GM18873 (cell line): ENCODE measurements around the gene GPX2.

ENCODE experiments used
- ATAC-seq: cut with Tn5 transposase; IDR thresholded peaks from one replicate; pipeline ENCODE4 v1.9.1; 2021; ENCODE audit warnings: mild to moderate bottlenecking, moderate library complexity, moderate number of reproducible peaks; ENCODE audit not compliant: unreplicated experiment, low FRiP score

GPX2 gene

DNA sequence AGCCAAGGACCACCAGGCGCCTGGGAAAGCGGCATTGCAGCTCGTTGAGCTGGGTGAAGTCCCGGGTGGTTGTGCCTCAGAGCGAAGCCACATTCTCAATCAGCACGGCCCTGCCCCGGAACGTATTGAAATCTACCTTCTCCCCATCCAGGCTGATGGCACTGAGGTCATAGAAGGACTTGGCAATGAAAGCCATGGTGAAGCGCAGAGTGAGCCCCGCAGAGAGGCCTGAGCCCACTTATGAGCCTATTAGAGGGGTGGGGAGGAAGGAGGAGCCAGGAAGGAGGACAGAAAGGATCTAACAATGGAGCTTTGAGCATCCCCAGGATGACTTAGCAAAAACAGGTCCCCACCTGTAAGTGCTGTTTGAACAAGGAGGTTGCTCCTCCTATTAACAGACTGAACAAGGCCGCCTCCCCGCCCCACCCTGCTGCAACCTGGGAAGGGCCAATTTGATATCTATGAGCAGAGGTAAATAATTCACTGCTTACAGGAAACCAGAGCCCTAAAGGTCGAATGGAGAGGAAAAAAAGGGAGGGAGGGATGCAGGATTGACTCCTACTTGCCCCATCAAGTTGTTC lies at the start of gene GPX2:
Gene GPX2, minus strand, starts transcription at position 215 of the 581 bp plus-strand sequence. Its CDS starts 19 bp downstream, at position 196.
- no peak for ATAC-seq

DNA sequence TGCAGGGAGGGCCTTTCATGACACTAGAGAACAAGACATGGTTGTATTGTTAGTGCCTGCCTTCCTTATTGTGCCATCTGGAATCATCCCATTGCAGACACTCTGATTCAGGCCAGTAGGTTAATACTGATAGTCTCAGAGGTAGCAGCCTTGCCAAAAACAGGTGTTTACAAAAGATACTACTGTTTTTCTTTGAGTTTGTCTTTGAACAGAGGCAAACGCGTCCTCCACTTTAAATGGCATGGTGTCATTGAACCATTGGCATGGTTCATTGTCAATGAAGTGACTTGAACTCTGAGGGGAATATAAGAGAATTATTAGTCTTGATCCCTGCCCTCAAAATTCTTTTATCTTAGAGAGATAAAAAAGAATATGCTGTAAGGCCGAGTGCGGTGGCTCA lies 48.4 kb upstream of the GPX2 start:
- no peak for ATAC-seq

- ATAC-seq = no peak
These were observed 47.8 kb upstream of the GPX2 start for GRCh38 chr14:64990296-64990695.

- ATAC-seq = no peak
These were observed 44.9 kb upstream of the GPX2 start for GRCh38 chr14:64987438-64987767.

DNA sequence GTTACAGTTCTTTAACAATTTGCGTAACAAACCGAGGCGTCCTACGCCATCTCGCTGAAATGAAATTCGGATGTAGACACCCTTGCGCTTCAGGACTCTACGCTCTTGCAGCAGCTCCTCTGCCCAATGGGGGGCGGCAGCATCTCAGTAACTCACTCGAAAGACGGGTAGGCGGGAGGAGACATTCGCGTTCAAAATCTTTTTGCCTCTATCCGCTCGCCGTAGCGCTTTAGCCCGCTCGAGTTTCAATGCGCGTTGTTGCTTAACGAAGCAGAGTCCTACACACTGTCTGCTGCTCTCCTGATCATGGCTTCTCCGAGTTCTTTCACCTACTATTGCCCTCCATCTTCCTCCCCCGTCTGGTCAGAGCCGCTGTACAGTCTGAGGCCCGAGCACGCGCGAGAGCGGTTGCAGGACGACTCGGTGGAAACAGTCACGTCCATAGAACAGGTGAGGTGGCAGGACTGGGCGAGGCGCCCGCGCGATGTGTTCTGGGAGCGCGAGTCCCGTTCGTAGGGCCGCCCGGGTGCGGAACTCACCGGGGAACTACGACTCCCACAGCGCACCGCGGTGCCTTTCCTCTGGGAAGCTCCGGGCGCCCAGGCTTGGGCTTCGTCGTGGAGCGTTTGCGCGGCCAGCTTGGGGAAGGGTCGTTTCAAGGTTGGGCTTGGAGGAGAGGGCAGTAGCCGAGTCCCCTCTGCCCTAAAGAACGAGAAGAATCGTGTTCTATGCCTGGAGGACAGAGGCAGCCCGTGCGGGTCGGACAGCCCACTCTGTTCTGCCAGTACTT lies 44.3 kb upstream of the GPX2 start, which contains the start of gene FNTB:
Gene FNTB, plus strand, starts transcription at position 248 of the 790 bp plus-strand sequence. Its CDS starts 59 bp downstream, at position 307.
- ATAC-seq = peak; percentile 79

DNA sequence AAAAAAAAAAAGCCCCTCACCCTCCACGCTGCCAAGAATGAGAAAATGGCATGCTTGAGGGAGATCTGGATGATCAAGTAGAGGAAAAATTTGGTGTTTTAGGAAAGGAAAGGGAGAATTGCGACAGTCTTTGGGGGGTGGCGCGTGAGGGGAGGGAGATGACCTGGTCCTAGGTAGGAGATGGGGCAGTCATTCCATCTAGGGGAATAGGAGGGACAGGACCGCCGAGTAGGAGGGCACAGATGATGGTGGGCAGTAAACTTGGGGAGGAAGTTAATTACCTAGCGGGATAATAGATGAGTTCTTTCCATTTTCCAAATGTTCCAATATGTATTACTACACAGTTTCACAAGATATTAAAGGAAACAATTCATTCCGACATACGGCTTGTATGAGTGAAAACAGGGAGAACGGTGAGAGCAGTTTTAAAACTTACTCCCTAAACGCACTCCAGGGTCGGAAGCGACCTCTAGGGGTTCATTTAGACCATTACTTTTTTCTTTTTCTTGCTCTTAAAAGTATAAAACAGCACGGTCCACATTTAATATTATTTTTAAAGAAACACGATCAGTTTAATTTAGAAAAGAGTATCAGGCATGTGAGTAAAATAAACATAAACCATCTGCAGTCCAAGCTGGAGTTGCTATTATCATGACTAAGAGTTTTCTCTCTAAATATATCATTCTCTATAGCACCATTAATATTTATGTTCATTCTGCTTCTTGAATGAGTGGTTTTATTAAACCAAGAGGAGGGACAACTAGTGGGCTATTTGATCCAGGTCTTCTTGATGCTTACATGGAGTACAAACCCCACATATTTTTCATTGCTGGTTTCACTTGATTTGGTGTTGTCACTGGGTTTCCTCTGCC lies 41.1 kb upstream of the GPX2 start:
- ATAC-seq = no peak

DNA sequence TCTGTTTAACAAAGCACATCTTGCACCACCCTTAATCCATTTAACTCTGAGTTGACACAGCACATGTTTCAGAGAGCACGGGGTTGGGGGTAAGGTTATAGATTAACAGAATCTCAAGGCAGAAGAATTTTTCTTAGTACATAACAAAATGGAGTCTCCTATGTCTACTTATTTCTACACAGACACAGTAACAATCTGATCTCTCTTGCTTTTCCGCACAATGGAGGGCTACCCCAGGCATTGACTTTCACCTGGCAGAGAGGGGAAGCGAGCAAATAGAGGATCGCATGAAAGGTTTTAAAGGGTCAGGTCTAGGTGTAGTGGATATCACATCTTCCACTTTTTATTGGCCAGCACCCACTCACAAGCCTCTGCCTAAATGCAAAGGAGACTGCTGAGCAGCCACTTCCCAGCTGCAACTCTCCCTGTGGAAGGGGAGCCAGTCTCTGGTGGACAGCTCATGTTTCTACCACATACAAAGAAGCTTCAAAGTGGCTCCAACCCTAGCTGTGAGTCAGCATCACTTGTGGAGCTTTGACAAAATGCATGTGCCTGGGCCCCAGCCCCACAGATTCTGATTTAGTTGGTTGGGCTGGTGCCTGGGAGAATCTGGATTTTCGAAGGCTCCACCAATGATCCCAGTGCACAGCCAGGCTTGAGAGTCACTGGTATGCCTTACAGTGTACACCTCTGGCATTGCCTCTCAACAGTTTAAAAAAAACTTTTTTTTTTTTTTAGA lies 37.0 kb upstream of the GPX2 start:
- ATAC-seq = no peak

- no peak for ATAC-seq
These were observed 32.0 kb upstream of the GPX2 start for GRCh38 chr14:64974563-64974962.

- ATAC-seq = no peak
These were observed 31.3 kb upstream of the GPX2 start for GRCh38 chr14:64973826-64974225.

DNA sequence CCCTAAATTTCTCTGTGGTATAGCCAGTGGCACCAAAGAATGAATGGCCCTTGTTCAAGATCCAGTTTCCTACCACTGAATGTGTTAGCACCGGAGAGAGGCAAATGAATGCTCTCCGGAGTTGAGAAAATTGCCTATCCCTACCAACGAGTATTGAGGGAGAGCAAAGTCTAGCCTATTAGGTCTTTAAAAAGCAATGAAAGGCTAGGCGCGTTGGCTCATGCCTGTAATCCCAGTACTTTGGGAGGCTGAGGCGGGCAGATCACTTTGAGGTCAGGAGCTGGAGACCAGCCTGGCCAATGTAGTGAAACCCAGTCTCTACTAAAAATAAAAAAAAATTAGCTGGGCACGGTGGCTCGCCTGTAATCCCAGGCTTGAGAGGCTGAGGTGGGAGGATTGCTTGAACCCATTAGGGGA lies 30.5 kb upstream of the GPX2 start:
- no peak for ATAC-seq

DNA sequence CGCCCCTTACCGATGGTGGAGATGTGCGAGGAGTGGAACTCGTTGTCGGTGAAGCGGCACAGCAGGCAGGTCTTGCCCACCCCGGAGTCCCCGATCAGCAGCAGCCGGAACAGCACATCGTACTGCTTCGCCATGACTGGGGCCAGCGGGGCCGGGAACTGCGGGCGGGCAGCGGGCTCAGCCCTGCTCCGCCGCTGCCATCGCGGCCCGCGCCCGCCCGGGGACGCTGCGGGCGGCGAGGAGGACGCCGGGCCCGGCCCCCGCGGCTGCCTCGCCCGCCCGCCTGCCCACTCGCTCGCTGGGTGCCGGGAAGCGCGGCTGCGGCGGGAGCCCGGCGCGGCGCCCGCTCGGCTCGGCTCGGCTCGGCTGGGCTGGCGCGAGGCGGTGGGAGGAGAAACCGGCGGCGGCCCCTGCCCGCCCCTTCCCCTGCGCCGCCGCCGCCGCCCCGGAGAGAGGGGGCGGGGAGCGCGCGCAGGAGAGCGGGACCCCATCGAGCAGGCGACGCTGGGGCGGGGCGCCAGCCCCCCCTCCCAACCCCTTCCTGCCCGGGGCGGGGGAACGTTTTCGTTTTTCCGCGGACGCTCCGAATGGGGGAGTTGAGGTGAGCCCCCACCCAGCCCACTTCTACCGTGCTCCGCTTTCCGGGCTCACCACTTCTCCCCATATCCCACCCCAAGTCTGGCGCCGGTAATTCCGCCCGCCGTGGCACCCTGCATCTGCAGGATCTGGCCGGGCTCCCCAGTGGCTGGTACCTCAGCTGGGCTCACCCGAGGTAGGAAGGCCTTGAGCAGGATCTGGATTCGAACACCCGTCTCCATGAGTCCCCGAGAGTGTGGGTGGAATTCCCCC lies 29.6 kb upstream of the GPX2 start, which contains the start of gene RAB15:
Gene RAB15, minus strand, starts transcription at position 394 of the 849 bp plus-strand sequence. Its CDS starts 260 bp downstream, at position 134.
- ATAC-seq = no peak

DNA sequence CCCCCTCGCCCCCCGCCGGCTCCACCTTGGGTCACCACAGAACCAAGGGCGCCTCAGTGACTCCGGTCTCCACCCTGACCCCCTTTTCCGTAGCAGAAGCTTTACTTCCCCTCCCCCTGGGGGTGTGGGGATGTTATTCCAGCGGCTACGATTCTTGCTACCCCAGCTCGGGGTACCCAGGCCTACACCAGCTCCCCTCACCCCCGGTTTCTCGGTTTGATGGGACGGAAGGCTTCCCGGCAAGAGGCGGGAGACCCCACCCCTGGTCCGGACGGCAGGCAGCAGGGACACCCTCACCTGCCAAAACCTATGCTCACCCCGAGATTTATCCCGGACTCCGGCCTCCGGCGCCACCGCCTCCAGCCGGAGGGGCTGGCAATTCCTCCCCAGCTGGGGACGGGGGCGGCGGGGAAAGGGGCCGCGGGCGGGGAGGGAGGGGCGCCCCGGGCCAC lies 29.0 kb upstream of the GPX2 start:
- no peak for ATAC-seq

- ATAC-seq = no peak
These were observed 28.4 kb upstream of the GPX2 start for GRCh38 chr14:64970776-64971477.

- ATAC-seq = no peak
These were observed 27.5 kb upstream of the GPX2 start for GRCh38 chr14:64970041-64970440.

DNA sequence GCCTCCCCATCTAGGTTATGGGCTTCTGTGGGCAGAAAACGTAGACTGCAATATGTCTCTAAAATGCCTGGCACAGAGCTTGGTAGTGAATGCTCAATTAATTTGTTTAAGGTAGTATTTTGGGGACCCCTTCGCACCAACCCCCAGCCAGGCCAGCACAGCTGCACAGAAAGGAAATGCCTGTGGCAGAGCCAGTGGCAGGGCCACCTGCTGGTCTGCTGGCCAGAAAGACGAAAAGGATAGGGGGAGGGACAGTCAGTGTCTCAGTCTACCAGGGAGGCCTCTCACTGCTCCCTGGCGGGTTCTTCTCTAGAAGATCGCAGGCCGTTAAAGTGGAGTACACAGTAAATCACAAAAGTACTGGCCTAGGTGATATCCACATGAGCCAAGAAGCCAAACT lies 26.1 kb upstream of the GPX2 start:
- ATAC-seq = no peak

DNA sequence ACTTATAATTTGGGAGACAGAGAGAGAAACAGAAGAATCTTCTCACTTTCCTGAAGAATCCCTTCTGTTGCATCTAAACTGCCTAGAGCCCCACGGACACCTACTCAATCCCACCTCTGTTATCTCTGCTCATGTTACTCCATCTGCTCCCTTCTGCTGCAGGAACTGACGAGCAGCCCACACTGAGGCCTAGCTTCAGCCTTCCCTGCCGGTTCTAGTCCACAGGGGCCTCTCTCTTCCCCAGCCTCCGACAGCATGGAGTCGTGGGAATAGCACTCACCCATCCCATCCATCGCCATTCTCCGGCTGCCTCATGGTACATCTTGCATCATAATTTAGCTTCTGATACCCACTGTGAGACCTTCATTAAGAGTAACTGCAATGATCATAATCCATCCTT lies 25.6 kb upstream of the GPX2 start:
- ATAC-seq = no peak

DNA sequence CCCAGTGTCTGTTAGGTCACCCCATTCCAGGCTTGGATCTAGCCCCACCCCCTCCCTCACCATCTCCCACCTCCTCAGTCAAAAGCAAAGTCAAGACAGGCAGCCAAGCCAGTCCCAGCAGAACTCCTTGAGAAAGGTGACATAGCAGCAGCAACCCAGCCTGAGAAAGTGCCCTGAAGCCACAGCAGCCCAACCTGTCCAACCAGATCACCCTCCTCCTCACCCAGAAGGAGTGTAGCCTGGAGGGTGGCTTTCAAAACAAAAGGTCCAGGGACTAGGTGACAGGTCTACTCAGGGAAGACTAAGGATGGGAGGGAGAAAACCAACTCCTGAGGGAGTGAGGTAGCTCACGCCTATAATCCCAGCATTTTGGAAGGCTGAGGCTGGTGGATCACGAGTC lies 24.4 kb upstream of the GPX2 start:
- no peak for ATAC-seq

DNA sequence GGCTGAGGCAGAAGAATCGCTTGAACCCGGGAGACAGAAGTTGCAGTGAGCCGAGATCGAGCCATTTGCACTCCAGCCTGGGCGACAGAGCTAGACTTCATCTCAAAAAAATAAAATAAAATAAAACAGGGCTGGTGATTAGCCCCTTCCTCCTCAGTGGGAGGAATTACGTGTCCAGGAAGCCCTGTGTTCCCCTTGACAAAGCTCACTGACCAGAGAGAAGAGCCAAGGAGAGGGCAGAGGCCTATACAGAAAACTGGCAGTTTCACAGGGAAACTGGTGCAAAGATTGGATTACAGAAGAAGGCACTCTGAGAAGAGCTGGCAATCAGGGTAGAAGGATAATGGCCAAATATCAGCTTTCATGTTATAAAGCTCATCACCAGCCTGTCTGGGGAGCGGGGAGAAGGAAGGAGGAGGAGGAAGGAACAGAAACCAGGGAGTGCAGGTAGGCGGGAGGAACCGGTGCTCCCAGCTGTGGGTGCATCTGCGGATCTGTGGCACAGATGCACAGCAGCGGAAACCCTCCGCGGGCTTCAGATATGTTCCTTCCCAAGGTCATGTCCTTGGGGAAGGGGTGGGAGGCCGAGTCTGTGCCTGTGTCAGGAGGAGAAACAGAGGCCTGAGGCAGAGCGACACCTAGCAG lies 22.9 kb upstream of the GPX2 start:
- no peak for ATAC-seq
